Measurements from ENCODE around the gene UGT1A4.

Gene UGT1A4

GRCh38 chr2:233768076-233768475, 49.5 kb downstream of the UGT1A4 start:
- TF ChIP-seq, protein P1, sequence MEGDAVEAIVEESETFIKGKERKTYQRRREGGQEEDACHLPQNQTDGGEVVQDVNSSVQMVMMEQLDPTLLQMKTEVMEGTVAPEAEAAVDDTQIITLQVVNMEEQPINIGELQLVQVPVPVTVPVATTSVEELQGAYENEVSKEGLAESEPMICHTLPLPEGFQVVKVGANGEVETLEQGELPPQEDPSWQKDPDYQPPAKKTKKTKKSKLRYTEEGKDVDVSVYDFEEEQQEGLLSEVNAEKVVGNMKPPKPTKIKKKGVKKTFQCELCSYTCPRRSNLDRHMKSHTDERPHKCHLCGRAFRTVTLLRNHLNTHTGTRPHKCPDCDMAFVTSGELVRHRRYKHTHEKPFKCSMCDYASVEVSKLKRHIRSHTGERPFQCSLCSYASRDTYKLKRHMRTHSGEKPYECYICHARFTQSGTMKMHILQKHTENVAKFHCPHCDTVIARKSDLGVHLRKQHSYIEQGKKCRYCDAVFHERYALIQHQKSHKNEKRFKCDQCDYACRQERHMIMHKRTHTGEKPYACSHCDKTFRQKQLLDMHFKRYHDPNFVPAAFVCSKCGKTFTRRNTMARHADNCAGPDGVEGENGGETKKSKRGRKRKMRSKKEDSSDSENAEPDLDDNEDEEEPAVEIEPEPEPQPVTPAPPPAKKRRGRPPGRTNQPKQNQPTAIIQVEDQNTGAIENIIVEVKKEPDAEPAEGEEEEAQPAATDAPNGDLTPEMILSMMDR (conservative IDR thresholded peaks at IDR 0.05; ENCODE audit: low read length): no peak
- TF ChIP-seq EZH2phosphoT487 (IDR thresholded peaks at IDR 0.05; ENCODE audit: borderline replicate concordance): no peak
- H3K9me2 ChIP-seq (replicated peaks; ENCODE audit: low read depth, low read length): no peaks in the 10 kb centered on the region
- H3K79me2 ChIP-seq (ENCODE audit: insufficient read depth, low read length): no peaks in the 10 kb centered on the region
- H3K4me1 ChIP-seq (ENCODE audit: insufficient read depth, low read length, poor library complexity, severe bottlenecking): no peaks in the 10 kb centered on the region
- no peaks in the 10 kb centered on the region for H3K27me3 ChIP-seq (ENCODE audit: insufficient read depth, low read length, poor library complexity, severe bottlenecking)
- no peaks in the 10 kb centered on the region for H3K36me3 ChIP-seq (ENCODE audit: insufficient read depth, low read length)
- no peaks in the 10 kb centered on the region for H3F3A ChIP-seq (ENCODE audit: low read depth)
- H4K20me1 ChIP-seq (ENCODE audit: insufficient read depth, low read length, poor library complexity, severe bottlenecking): no peaks in the 10 kb centered on the region
- H3K4me2 ChIP-seq (ENCODE audit: low read depth, low read length, poor library complexity, severe bottlenecking): no peak overlapping the region
- H2AFZ ChIP-seq (ENCODE audit: low read length): no peak overlapping the region
- no peak overlapping the region for H3K4me3 ChIP-seq (ENCODE audit: low read length, poor library complexity, severe bottlenecking)
- no peaks in the 10 kb centered on the region for H3K9me3 ChIP-seq (ENCODE audit: insufficient read depth, low read depth, low read length)
- H3K9ac ChIP-seq (ENCODE audit: low read depth, low read length, poor library complexity, severe bottlenecking): no peak overlapping the region

DNA sequence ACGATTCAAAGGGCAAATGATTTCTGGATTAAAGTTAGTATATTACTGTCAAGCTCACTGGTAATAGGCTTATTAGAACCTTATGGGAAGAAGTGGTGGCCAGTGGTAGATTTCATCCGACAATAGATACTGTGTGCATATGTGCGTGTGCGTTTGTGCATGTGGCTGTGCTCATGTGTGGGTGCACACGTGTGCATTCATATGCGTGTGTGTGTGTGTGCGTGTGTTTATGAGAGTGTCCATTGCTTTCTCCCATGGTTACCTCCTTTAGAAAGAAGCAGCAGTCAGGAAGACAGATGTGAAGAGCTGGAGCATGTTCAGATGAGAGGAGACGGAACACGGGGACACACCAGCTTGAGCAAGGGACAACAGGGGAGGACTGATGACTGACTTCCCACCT, 50.7 kb downstream of the UGT1A4 start:
- no peak for TF ChIP-seq EZH2phosphoT487 (IDR thresholded peaks at IDR 0.05; ENCODE audit: borderline replicate concordance)
- TF ChIP-seq, protein P1 (conservative IDR thresholded peaks at IDR 0.05; ENCODE audit: low read length): no peak
- Histone ChIP-seq H3K9me3 (ENCODE audit: insufficient read depth, low read depth, low read length) (no peaks in the 10 kb centered on the region), H3K4me3 (ENCODE audit: low read length, poor library complexity, severe bottlenecking) (no peak overlapping the region)

GRCh38 chr2:233772153-233772552, 53.6 kb downstream of the UGT1A4 start:
- TF ChIP-seq, protein P1 (conservative IDR thresholded peaks at IDR 0.05; ENCODE audit: low read length): no peak
- TF ChIP-seq EZH2phosphoT487 (IDR thresholded peaks at IDR 0.05; ENCODE audit: borderline replicate concordance): no peak
- H2AFZ ChIP-seq (ENCODE audit: low read length): no peak overlapping the region
- H3K4me2 ChIP-seq (ENCODE audit: low read depth, low read length, poor library complexity, severe bottlenecking): no peak overlapping the region
- no peaks in the 10 kb centered on the region for H3K27me3 ChIP-seq (ENCODE audit: insufficient read depth, low read length, poor library complexity, severe bottlenecking)
- H3K4me3 ChIP-seq (ENCODE audit: low read length, poor library complexity, severe bottlenecking): no peak overlapping the region
- no peak overlapping the region for H3K9ac ChIP-seq (ENCODE audit: low read depth, low read length, poor library complexity, severe bottlenecking)
- no peaks in the 10 kb centered on the region for H3K9me3 ChIP-seq (ENCODE audit: insufficient read depth, low read depth, low read length)
- no peaks in the 10 kb centered on the region for H3K36me3 ChIP-seq (ENCODE audit: insufficient read depth, low read length)
- H3K79me2 ChIP-seq (ENCODE audit: insufficient read depth, low read length): no peaks in the 10 kb centered on the region
- H3K4me1 ChIP-seq (ENCODE audit: insufficient read depth, low read length, poor library complexity, severe bottlenecking): no peaks in the 10 kb centered on the region
- no peaks in the 10 kb centered on the region for H4K20me1 ChIP-seq (ENCODE audit: insufficient read depth, low read length, poor library complexity, severe bottlenecking)
- no peaks in the 10 kb centered on the region for H3F3A ChIP-seq (ENCODE audit: low read depth)
- H3K9me2 ChIP-seq (replicated peaks; ENCODE audit: low read depth, low read length): no peaks in the 10 kb centered on the region

More for the DNA sequence above, 50.7 kb downstream of the UGT1A4 start:
- Histone ChIP-seq H3K36me3 (ENCODE audit: insufficient read depth, low read length) (no peaks in the 10 kb centered on the region), H4K20me1 (ENCODE audit: insufficient read depth, low read length, poor library complexity, severe bottlenecking) (no peaks in the 10 kb centered on the region), H3K79me2 (ENCODE audit: insufficient read depth, low read length) (no peaks in the 10 kb centered on the region), H3K27me3 (ENCODE audit: insufficient read depth, low read length, poor library complexity, severe bottlenecking) (no peaks in the 10 kb centered on the region), H3K4me1 (ENCODE audit: insufficient read depth, low read length, poor library complexity, severe bottlenecking) (no peaks in the 10 kb centered on the region), H3K4me2 (ENCODE audit: low read depth, low read length, poor library complexity, severe bottlenecking) (no peak overlapping the region), H3K9me2 (replicated peaks; ENCODE audit: low read depth, low read length) (no peaks in the 10 kb centered on the region), H3K9ac (ENCODE audit: low read depth, low read length, poor library complexity, severe bottlenecking) (no peak overlapping the region), H3F3A (ENCODE audit: low read depth) (no peaks in the 10 kb centered on the region), H2AFZ (ENCODE audit: low read length) (no peak overlapping the region)

Data from Loucy (cell line).